GM18907 (cell line): Measurements from ENCODE around the gene PREB.

Experiments used
- ATAC-seq: cut with Tn5 transposase; IDR thresholded peaks from one replicate; pipeline ENCODE4 v1.9.1; 2021; ENCODE audit warnings: mild to moderate bottlenecking, moderate library complexity; ENCODE audit not compliant: unreplicated experiment

The PREB gene

DNA sequence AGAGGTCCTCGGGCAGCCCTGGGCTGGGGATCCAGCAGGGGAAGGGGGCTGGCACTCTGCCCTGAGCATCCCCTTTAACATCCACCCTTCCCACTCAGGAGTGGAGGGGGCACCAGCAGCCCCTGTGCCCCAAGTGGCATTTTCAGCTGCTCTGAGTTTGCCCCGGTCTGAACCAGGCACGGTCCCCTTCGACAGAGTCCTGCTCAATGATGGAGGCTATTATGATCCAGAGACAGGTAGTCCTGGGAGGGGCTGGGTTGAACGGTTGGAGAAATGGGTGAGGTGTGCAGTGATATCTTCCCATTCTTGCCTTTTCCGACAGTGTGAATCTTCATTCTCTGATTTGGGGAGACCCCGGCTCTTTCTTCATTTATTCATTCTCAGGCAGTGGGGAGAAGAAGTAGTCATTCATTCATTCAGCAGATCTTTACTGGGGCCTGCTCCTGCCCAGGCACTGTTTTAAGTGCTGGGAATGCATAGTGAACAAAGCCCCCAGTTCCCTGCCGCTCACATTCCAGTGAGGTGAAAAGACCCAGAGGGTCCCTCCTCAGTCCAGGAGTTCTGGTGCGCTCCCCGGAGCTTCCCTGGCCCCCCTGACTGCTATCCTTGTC, 49.3 kb downstream of the PREB start:
- no peak for ATAC-seq

DNA sequence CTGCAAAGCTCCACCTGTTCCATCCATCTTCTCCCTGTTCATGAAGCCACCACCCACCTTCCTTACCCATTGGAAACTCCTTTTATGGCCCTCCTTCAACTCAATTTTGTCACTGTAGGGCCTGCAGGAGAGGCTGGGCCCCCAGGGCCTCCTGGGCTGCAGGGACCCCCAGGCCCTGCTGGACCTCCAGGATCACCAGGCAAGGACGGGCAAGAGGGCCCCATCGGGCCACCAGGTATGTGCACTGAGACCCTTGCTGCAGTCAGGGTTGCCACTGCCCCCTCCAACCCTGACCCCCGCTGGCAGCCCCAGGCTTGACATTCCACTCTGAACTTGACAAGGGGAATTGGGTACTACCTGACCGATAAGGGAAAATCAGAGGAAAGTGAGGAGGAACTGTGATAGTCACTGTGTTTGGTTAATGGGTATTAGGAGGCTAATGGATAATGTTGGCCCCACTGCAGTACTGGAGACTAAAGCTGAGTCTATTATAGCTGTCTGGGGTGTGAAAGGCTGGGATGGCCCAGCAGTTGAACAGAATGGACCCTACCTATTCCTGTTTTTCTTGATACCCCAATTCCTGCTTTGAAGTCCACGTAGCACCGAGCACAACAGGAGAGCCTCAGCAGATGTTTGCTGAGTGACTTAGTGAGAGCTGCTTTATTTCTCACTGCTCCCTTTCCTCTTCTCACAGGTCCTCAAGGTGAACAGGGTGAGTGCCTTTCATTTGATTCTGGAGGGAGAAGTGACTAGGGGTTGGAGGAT, 50.0 kb downstream of the PREB start:
- no peak for ATAC-seq

DNA sequence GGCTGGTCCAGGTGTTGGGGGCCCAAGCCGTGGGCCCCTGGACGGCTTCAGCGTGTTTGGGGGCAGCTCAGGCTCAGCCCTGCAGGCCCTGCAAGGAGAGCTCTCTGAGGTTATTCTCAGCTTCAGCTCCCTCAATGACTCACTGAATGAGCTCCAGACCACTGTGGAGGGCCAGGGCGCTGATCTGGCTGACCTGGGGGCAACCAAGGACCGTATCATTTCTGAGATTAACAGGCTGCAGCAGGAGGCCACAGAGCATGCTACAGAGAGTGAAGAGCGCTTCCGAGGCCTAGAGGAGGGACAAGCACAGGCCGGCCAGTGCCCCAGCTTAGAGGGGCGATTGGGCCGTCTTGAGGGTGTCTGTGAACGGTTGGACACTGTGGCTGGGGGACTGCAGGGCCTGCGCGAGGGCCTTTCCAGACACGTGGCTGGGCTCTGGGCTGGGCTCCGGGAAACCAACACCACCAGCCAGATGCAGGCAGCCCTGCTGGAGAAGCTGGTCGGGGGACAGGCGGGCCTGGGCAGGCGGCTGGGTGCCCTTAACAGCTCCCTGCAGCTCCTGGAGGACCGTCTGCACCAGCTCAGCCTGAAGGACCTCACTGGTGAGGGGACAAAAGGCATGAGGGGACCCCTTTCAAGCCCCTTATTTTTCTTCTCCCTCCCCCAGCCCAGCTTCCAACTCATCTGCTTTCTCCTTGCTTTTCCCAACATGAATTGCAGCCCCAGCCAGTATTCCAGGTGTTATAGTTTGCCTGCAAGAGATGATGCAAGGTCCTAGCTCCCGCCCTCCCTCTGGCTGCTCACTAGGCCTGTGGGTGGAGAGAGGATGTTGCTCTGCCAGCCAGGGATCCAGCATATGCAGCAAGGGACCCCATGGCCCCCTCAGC, 50.8 kb downstream of the PREB start:
- ATAC-seq, result no peak

DNA sequence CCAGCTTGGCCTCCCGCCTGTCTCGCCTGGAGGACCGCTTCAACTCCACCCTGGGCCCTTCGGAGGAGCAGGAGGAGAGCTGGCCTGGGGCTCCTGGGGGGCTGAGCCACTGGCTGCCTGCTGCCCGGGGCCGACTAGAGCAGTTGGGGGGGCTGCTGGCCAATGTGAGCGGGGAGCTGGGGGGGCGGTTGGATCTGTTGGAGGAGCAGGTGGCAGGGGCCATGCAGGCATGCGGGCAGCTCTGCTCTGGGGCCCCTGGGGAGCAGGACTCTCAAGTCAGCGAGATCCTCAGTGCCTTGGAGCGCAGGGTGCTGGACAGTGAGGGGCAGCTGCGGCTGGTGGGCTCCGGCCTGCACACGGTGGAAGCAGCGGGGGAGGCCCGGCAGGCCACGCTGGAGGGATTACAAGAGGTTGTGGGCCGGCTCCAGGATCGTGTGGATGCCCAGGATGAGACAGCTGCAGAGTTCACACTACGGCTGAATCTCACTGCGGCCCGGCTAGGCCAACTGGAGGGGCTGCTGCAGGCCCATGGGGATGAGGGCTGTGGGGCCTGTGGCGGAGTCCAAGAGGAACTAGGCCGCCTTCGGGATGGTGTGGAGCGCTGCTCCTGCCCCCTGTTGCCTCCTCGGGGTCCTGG, 51.5 kb downstream of the PREB start:
- ATAC-seq, result no peak

DNA sequence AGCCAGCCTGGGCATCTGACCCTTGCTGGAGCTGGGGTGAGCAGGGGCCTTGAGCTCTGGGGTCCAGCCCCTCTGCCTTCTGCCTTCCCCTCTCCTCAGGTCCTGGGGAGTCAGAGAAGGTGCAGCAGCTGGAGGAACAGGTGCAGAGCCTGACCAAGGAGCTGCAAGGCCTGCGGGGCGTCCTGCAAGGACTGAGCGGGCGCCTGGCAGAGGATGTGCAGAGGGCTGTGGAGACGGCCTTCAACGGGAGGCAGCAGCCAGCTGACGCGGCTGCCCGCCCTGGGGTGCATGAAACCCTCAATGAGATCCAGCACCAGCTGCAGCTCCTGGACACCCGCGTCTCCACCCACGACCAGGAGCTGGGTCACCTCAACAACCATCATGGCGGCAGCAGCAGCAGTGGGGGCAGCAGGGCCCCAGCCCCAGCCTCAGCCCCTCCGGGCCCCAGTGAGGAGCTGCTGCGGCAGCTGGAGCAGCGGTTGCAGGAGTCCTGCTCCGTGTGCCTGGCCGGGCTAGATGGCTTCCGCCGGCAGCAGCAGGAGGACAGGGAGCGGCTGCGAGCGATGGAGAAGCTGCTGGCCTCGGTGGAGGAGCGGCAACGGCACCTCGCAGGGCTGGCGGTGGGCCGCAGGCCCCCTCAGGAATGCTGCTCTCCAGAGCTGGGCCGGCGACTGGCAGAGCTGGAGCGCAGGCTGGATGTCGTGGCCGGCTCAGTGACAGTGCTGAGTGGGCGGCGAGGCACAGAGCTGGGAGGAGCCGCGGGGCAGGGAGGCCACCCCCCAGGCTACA, 52.3 kb downstream of the PREB start:
- no peak for ATAC-seq
